Muscle layer of duodenum (tissue), 2 donors: ENCODE data around the gene TRPM6.
"Not testable (repeated sequence)": the region's sequence is repeated elsewhere in the genome, so short reads cannot be mapped to it uniquely, and the experiment has no call there.

Source experiments
- H3K27ac ChIP-seq: one replicate; pipeline ENCODE4 v1.7.0; 2013; ENCODE audit warnings: mild to moderate bottlenecking, low read length
- H3K27me3 ChIP-seq: one replicate; pipeline ENCODE4 v1.7.0; 2013; ENCODE audit warnings: low read depth, mild to moderate bottlenecking, control low read depth, low read length
- H3K36me3 ChIP-seq, 2 donors: one replicate each; pipeline ENCODE4 v1.7.0; 2013; ENCODE audit warnings: low read length in 2 of 2, control low read depth in 1 of 2, mild to moderate bottlenecking in 1 of 2; ENCODE audit not compliant: insufficient read depth in 2 of 2, control insufficient read depth in 1 of 2
- H3K4me1 ChIP-seq, 2 donors: one replicate each; pipeline ENCODE4 v1.7.0; 2013; ENCODE audit warnings: low read length in 2 of 2, mild to moderate bottlenecking in 2 of 2, control low read depth in 1 of 2, moderate library complexity in 1 of 2; ENCODE audit not compliant: insufficient read depth in 2 of 2, control insufficient read depth in 1 of 2
- H3K4me3 ChIP-seq, 2 donors: one replicate each; pipeline ENCODE4 v1.7.0; 2013; ENCODE audit warnings: low read length in 2 of 2, low read depth in 1 of 2, mild to moderate bottlenecking in 1 of 2
- H3K9me3 ChIP-seq, 2 donors: one replicate each; pipeline ENCODE4 v1.7.0; 2013; ENCODE audit warnings: low read length in 2 of 2, control low read depth in 1 of 2, mild to moderate bottlenecking in 1 of 2; ENCODE audit not compliant: control insufficient read depth in 1 of 2
- donor health status: healthy.

Gene TRPM6

DNA sequence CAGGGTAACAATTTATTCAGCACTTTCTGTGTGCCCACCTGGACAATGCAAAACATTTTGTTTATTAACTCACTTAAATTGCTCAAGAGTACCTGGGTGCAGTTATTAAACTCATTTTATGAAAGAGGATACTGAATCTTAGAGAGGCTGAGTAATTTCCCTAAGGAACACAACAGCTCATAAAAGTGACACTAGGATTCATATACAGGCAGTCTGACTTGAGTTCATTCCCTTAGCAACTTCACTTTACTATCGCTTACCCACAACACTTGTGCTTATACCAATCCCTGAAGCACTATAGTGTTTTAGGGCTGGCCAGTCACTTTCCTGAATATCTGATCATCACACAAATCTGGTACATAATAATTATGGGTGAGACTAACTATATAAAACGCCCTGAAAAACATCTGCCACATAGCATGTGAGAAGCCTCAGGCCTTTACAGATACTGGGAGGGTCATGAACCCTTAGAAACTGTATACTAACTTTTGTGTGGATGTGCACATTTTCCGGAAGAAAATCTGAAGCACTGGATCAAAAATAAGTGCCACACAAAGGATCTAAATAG lies 11.3 kb downstream of the TRPM6 start:
- Histone ChIP-seq H3K4me3 (no peak overlapping the region), H3K9me3 (peaks cover 0 to 20% of the 10 kb centered on the region in 2 donors), H3K4me1 (no peaks in the 10 kb centered on the region), H3K27me3 (no peaks in the 10 kb centered on the region), H3K36me3 (no peaks in the 10 kb centered on the region), H3K27ac (no peak overlapping the region)

GRCh38 chr9:74875656-74876055 lies 12.1 kb downstream of the TRPM6 start:
- peaks cover 0 to 20% of the 10 kb centered on the region in 2 donors for H3K9me3 ChIP-seq
- H3K36me3 ChIP-seq, result no peaks in the 10 kb centered on the region
- H3K4me1 ChIP-seq, result no peaks in the 10 kb centered on the region
- no peak overlapping the region for H3K4me3 ChIP-seq
- H3K27me3 ChIP-seq, result no peaks in the 10 kb centered on the region
- no peak overlapping the region for H3K27ac ChIP-seq

DNA sequence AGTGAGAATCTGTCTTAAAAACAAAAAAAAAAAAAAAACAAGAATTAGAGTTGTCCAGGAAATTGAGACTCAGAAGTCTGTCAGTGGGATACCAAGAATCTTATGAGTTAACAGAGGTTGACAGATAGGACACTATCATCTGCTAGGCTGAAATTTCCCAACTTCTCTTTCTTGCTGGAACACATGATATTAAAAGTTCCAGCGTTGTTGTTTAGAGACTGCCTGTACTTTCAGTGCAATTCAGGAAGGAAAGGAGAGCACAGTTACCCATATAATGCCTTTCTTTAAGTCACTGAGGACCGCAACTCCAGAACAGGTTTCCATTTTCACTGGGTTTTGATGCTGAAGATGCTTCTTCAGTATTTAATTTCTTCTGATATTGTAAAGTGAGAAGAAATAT lies 13.5 kb downstream of the TRPM6 start:
- Histone ChIP-seq H3K27me3 (no peaks in the 10 kb centered on the region), H3K9me3 (peaks cover 0 to 8% of the 10 kb centered on the region in 2 donors), H3K36me3 (no peaks in the 10 kb centered on the region), H3K4me3 (no peak overlapping the region), H3K4me1 (no peaks in the 10 kb centered on the region), H3K27ac (no peak overlapping the region)

DNA sequence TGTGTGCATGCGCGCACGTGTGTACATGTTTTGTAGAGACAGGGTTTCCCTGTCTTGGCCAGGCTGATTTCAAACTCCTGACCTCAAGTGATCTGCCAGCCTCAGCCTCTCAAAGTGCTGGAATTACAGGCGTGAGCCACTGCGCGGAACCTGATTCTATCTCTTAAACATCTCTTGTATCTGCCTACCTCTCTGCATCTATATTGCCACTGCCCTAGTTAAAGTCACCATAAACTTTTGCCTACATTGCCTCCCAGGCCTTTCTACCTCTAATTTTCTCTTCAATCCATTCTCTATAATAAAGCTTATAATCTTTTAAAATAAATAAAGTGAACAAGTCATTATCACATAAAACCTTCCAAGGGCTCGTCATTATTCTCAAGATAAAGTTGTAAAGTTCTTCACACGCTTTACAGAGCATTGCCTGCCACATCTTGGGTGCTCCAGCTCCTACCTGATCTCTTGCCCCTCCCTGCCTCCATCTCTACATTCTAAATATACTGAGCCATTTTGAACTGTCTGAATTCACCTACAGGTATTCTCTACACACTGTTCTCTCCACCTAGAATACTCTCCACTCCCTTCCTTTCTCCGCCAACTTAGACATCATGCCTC lies 15.0 kb downstream of the TRPM6 start:
- Histone ChIP-seq H3K27ac (no peak overlapping the region), H3K4me3 (no peak overlapping the region), H3K4me1 (no peaks in the 10 kb centered on the region), H3K9me3 (no peaks in the 10 kb centered on the region), H3K27me3 (no peaks in the 10 kb centered on the region), H3K36me3 (no peaks in the 10 kb centered on the region)

- Histone ChIP-seq H3K4me1 (no peaks in the 10 kb centered on the region), H3K9me3 (no peaks in the 10 kb centered on the region), H3K36me3 (no peaks in the 10 kb centered on the region), H3K4me3 (no peak overlapping the region), H3K27ac (no peak overlapping the region), H3K27me3 (no peaks in the 10 kb centered on the region)
Measured at GRCh38 chr9:74867483-74867882, 20.2 kb downstream of the TRPM6 start.

- Histone ChIP-seq H3K36me3 (no peaks in the 10 kb centered on the region), H3K4me1 (no peaks in the 10 kb centered on the region), H3K4me3 (no peak overlapping the region), H3K27ac (no peak overlapping the region), H3K27me3 (no peaks in the 10 kb centered on the region), H3K9me3 (no peaks in the 10 kb centered on the region)
Measured at GRCh38 chr9:74865177-74865576, 22.5 kb downstream of the TRPM6 start.

- Histone ChIP-seq H3K36me3 (no peaks in the 10 kb centered on the region), H3K27me3 (no peaks in the 10 kb centered on the region), H3K9me3 (no peaks in the 10 kb centered on the region), H3K4me1 (no peaks in the 10 kb centered on the region), H3K4me3 (no peak overlapping the region), H3K27ac (no peak overlapping the region)
Measured at GRCh38 chr9:74861773-74862474, 25.8 kb downstream of the TRPM6 start.

- Histone ChIP-seq H3K36me3 (no peaks in the 10 kb centered on the region), H3K9me3 (no peaks in the 10 kb centered on the region), H3K4me3 (no peak overlapping the region), H3K27me3 (no peaks in the 10 kb centered on the region), H3K27ac (no peak overlapping the region), H3K4me1 (no peaks in the 10 kb centered on the region)
Measured at GRCh38 chr9:74861071-74861470, 26.6 kb downstream of the TRPM6 start.

GRCh38 chr9:74860247-74860646 lies 27.5 kb downstream of the TRPM6 start:
- not testable (repeated sequence) for H3K27ac ChIP-seq, H3K27me3 ChIP-seq, H3K4me1 ChIP-seq, H3K9me3 ChIP-seq, H3K4me3 ChIP-seq, H3K36me3 ChIP-seq

DNA sequence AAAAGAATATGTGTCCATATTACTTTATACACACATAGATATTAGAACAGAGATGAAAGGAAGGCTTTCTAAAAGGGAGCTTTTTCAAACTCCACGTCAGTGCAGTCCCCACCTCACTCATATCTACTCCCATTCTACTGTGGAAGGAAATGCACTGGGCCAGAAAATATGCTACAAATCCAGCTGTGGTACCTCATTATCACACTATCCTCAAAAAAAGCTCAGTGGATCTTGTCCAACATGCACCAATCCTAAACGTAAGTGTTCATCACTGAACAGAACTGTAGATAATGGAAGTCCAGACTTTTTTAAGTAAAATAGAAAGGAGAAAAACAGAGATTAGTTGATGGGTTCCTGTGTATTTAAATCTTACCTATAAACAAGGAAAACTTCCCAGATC lies 27.9 kb downstream of the TRPM6 start:
- no peak overlapping the region for H3K27ac ChIP-seq
- H3K4me3 ChIP-seq, result no peak overlapping the region
- H3K4me1 ChIP-seq, result no peaks in the 10 kb centered on the region
- no peaks in the 10 kb centered on the region for H3K9me3 ChIP-seq
- H3K27me3 ChIP-seq, result no peaks in the 10 kb centered on the region
- H3K36me3 ChIP-seq, result no peaks in the 10 kb centered on the region

DNA sequence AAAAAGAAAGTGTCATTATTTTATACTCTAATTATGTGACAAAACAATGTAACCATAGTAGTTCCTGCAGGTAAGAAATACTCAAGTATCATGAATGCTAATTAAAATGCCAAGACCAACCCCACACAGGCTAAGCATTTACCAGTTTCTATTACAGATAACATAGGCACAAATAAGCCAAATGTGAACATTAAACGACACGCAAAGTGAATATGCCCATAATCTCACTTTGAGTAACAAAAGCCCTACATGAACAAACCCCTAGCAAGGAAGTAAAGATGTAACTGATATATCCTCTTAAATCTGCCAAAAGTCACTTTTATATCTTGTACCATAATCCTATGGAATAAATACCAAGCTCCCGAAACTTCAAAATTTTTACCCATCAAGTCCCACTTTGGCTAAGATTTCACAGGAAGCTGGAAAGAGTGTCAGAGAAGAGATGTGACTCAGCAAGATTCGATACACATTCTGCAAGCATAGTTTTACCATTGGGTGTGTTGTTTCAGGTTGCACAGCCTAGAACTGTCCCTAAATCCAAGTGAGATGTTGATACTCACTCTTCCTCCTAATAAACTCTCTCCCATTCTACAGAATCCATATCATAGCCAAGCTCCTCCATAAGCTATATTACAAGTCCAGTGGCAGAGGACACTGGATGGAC lies 28.8 kb downstream of the TRPM6 start:
- H3K27me3 ChIP-seq, result no peaks in the 10 kb centered on the region
- no peaks in the 10 kb centered on the region for H3K9me3 ChIP-seq
- H3K4me3 ChIP-seq, result no peak overlapping the region
- H3K27ac ChIP-seq, result no peak overlapping the region
- H3K4me1 ChIP-seq, result no peaks in the 10 kb centered on the region
- H3K36me3 ChIP-seq, result no peaks in the 10 kb centered on the region
